ENCODE measurements around the gene C10orf67.
"Not testable (repeated sequence)": the region's sequence is repeated elsewhere in the genome, so short reads cannot be mapped to it uniquely, and the experiment has no call there.

Gene C10orf67

GRCh38 chr10:23317416-23317815, 27.2 kb downstream of the C10orf67 start:
- H3K4me3 ChIP-seq (ENCODE audit: low read length) = no peak overlapping the region
- H3K9ac ChIP-seq (ENCODE audit: low read length) = no peak overlapping the region
- H3K27ac ChIP-seq (ENCODE audit: low read length) = no peak overlapping the region
- no peaks in the 10 kb centered on the region for H3K36me3 ChIP-seq (ENCODE audit: control insufficient read depth, low read depth, low read length)
- H3K4me1 ChIP-seq (ENCODE audit: control insufficient read depth, low read depth, low read length) = no peaks in the 10 kb centered on the region
- H3K27me3 ChIP-seq (ENCODE audit: control insufficient read depth, insufficient read depth, low read length) = no peaks in the 10 kb centered on the region
- H3K9me3 ChIP-seq (ENCODE audit: control insufficient read depth, low read depth, low read length) = no peaks in the 10 kb centered on the region

GRCh38 chr10:23316406-23316805, 28.2 kb downstream of the C10orf67 start:
- H3K9ac ChIP-seq (ENCODE audit: low read length) = no peak overlapping the region
- H3K4me1 ChIP-seq (ENCODE audit: control insufficient read depth, low read depth, low read length) = no peaks in the 10 kb centered on the region
- H3K36me3 ChIP-seq (ENCODE audit: control insufficient read depth, low read depth, low read length) = no peaks in the 10 kb centered on the region
- no peak overlapping the region for H3K4me3 ChIP-seq (ENCODE audit: low read length)
- H3K27me3 ChIP-seq (ENCODE audit: control insufficient read depth, insufficient read depth, low read length) = no peaks in the 10 kb centered on the region
- H3K27ac ChIP-seq (ENCODE audit: low read length) = no peak overlapping the region
- H3K9me3 ChIP-seq (ENCODE audit: control insufficient read depth, low read depth, low read length) = no peaks in the 10 kb centered on the region

GRCh38 chr10:23315966-23316365, 28.6 kb downstream of the C10orf67 start:
- H3K36me3 ChIP-seq (ENCODE audit: control insufficient read depth, low read depth, low read length) = no peaks in the 10 kb centered on the region
- H3K4me1 ChIP-seq (ENCODE audit: control insufficient read depth, low read depth, low read length) = no peaks in the 10 kb centered on the region
- H3K27me3 ChIP-seq (ENCODE audit: control insufficient read depth, insufficient read depth, low read length) = no peaks in the 10 kb centered on the region
- H3K9ac ChIP-seq (ENCODE audit: low read length) = no peak overlapping the region
- H3K4me3 ChIP-seq (ENCODE audit: low read length) = no peak overlapping the region
- no peaks in the 10 kb centered on the region for H3K9me3 ChIP-seq (ENCODE audit: control insufficient read depth, low read depth, low read length)
- H3K27ac ChIP-seq (ENCODE audit: low read length) = no peak overlapping the region

- no peak overlapping the region for H3K27ac ChIP-seq (ENCODE audit: low read length)
- H3K4me1 ChIP-seq (ENCODE audit: control insufficient read depth, low read depth, low read length) = no peaks in the 10 kb centered on the region
- H3K36me3 ChIP-seq (ENCODE audit: control insufficient read depth, low read depth, low read length) = no peaks in the 10 kb centered on the region
- H3K27me3 ChIP-seq (ENCODE audit: control insufficient read depth, insufficient read depth, low read length) = no peaks in the 10 kb centered on the region
- no peak overlapping the region for H3K4me3 ChIP-seq (ENCODE audit: low read length)
- no peak overlapping the region for H3K9ac ChIP-seq (ENCODE audit: low read length)
- H3K9me3 ChIP-seq (ENCODE audit: control insufficient read depth, low read depth, low read length) = no peaks in the 10 kb centered on the region
These were observed 29.8 kb downstream of the C10orf67 start for GRCh38 chr10:23314835-23315239.

- Histone ChIP-seq H3K9ac (ENCODE audit: low read length) (no peak overlapping the region), H3K4me1 (ENCODE audit: control insufficient read depth, low read depth, low read length) (no peaks in the 10 kb centered on the region), H3K9me3 (ENCODE audit: control insufficient read depth, low read depth, low read length) (no peaks in the 10 kb centered on the region), H3K27me3 (ENCODE audit: control insufficient read depth, insufficient read depth, low read length) (no peaks in the 10 kb centered on the region), H3K4me3 (ENCODE audit: low read length) (no peak overlapping the region), H3K36me3 (ENCODE audit: control insufficient read depth, low read depth, low read length) (no peaks in the 10 kb centered on the region), H3K27ac (ENCODE audit: low read length) (no peak overlapping the region)
These were observed 33.6 kb downstream of the C10orf67 start for GRCh38 chr10:23311034-23311433.

GRCh38 chr10:23310404-23310803, 34.2 kb downstream of the C10orf67 start:
- Histone ChIP-seq H3K4me3 (ENCODE audit: low read length) (no peak overlapping the region), H3K27ac (ENCODE audit: low read length) (no peak overlapping the region), H3K9ac (ENCODE audit: low read length) (no peak overlapping the region), H3K36me3 (ENCODE audit: control insufficient read depth, low read depth, low read length) (no peaks in the 10 kb centered on the region), H3K27me3 (ENCODE audit: control insufficient read depth, insufficient read depth, low read length) (no peaks in the 10 kb centered on the region), H3K9me3 (ENCODE audit: control insufficient read depth, low read depth, low read length) (no peaks in the 10 kb centered on the region), H3K4me1 (ENCODE audit: control insufficient read depth, low read depth, low read length) (no peaks in the 10 kb centered on the region)

- H3K27me3 ChIP-seq (ENCODE audit: control insufficient read depth, insufficient read depth, low read length); H3K27ac ChIP-seq (ENCODE audit: low read length); H3K9me3 ChIP-seq (ENCODE audit: control insufficient read depth, low read depth, low read length); H3K36me3 ChIP-seq (ENCODE audit: control insufficient read depth, low read depth, low read length); H3K4me3 ChIP-seq (ENCODE audit: low read length); H3K9ac ChIP-seq (ENCODE audit: low read length); H3K4me1 ChIP-seq (ENCODE audit: control insufficient read depth, low read depth, low read length): not testable (repeated sequence)
These were observed 44.6 kb downstream of the C10orf67 start for GRCh38 chr10:23299961-23300360.

GRCh38 chr10:23294638-23295247, 49.9 kb downstream of the C10orf67 start:
- Histone ChIP-seq H3K9ac (ENCODE audit: low read length) (no peak overlapping the region), H3K4me3 (ENCODE audit: low read length) (no peak overlapping the region), H3K4me1 (ENCODE audit: control insufficient read depth, low read depth, low read length) (no peaks in the 10 kb centered on the region), H3K27ac (ENCODE audit: low read length) (no peak overlapping the region), H3K27me3 (ENCODE audit: control insufficient read depth, insufficient read depth, low read length) (no peaks in the 10 kb centered on the region), H3K36me3 (ENCODE audit: control insufficient read depth, low read depth, low read length) (no peaks in the 10 kb centered on the region), H3K9me3 (ENCODE audit: control insufficient read depth, low read depth, low read length) (no peaks in the 10 kb centered on the region)

- Histone ChIP-seq H3K9ac (ENCODE audit: low read length) (no peak overlapping the region), H3K36me3 (ENCODE audit: control insufficient read depth, low read depth, low read length) (no peaks in the 10 kb centered on the region), H3K4me3 (ENCODE audit: low read length) (no peak overlapping the region), H3K27me3 (ENCODE audit: control insufficient read depth, insufficient read depth, low read length) (no peaks in the 10 kb centered on the region), H3K4me1 (ENCODE audit: control insufficient read depth, low read depth, low read length) (no peaks in the 10 kb centered on the region), H3K9me3 (ENCODE audit: control insufficient read depth, low read depth, low read length) (no peaks in the 10 kb centered on the region), H3K27ac (ENCODE audit: low read length) (no peak overlapping the region)
These were observed 50.5 kb downstream of the C10orf67 start for GRCh38 chr10:23293973-23294590.

GRCh38 chr10:23293145-23293724, 51.4 kb downstream of the C10orf67 start:
- Histone ChIP-seq H3K4me3 (ENCODE audit: low read length) (no peak overlapping the region), H3K36me3 (ENCODE audit: control insufficient read depth, low read depth, low read length) (no peaks in the 10 kb centered on the region), H3K4me1 (ENCODE audit: control insufficient read depth, low read depth, low read length) (no peaks in the 10 kb centered on the region), H3K9me3 (ENCODE audit: control insufficient read depth, low read depth, low read length) (no peaks in the 10 kb centered on the region), H3K27me3 (ENCODE audit: control insufficient read depth, insufficient read depth, low read length) (no peaks in the 10 kb centered on the region), H3K27ac (ENCODE audit: low read length) (no peak overlapping the region), H3K9ac (ENCODE audit: low read length) (no peak overlapping the region)

- Histone ChIP-seq H3K4me1 (ENCODE audit: control insufficient read depth, low read depth, low read length) (no peaks in the 10 kb centered on the region), H3K27ac (ENCODE audit: low read length) (no peak overlapping the region), H3K9me3 (ENCODE audit: control insufficient read depth, low read depth, low read length) (no peaks in the 10 kb centered on the region), H3K36me3 (ENCODE audit: control insufficient read depth, low read depth, low read length) (no peaks in the 10 kb centered on the region), H3K27me3 (ENCODE audit: control insufficient read depth, insufficient read depth, low read length) (no peaks in the 10 kb centered on the region), H3K4me3 (ENCODE audit: low read length) (no peak overlapping the region), H3K9ac (ENCODE audit: low read length) (no peak overlapping the region)
These were observed 52.9 kb downstream of the C10orf67 start for GRCh38 chr10:23291551-23292334.
